ENCODE results near the gene BTBD6. TPM values are rescaled to one million over a fixed set of nuclear protein-coding genes. Genes with fewer than 3 reads are reported as not detected.

Gene BTBD6
- total and polyA plus RNA-seq, 2 of the 8 experiments (the other 6 are each of a cell fraction or from before 2014, with no cell fraction given) = 10.1 to 10.2 TPM

DNA sequence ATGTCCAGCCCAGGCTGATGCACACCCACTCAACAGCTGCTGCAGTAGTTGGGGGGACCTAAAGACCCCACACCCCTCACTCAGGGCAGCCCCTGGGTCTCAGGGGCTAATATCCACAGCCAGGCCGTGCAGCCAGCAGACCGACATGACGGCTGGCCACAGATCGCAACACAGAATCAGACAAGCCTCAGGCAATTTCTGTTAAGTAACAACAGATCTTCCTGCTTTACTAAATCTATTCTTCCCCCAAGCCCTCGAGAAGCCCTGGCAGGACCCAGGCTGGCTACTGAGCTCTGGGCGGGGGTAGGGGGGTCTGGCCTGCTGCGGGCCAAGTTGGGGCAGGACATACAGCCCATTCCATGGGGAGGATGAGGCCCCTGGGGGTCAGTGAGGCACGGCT, 39.2 kb upstream of the BTBD6 start:
- H4K5ac ChIP-seq (ENCODE audit: insufficient read length, low read depth, low read length) = no peak overlapping the region
- H3K27me3 ChIP-seq (replicated peaks in 1 of 4; ENCODE audit: control insufficient read depth in 3 of 4, extremely low read depth in 1 of 4, insufficient read depth in 3 of 4, low read length in 3 of 4) = no peaks in the 10 kb centered on the region
- DNase-seq (ENCODE audit: low read depth in 1 of 2, low spot score in 2 of 2) (no peak), FAIRE-seq (no peak)
- no peaks in the 10 kb centered on the region for H3K36me3 ChIP-seq (ENCODE audit: control insufficient read depth in 2 of 4, insufficient read depth in 4 of 4, low read length in 3 of 4)
- no peak overlapping the region for H3K23ac ChIP-seq (ENCODE audit: insufficient read length)
- H3K4me3 ChIP-seq (ENCODE audit: extremely low read depth in 1 of 4, insufficient read depth in 2 of 4, low read depth in 3 of 4, low read length in 4 of 4) = no peak overlapping the region
- no peak overlapping the region for H3K56ac ChIP-seq (replicated peaks; ENCODE audit: insufficient read length, low read depth, low read length)
- H2BK12ac ChIP-seq (ENCODE audit: low read depth, low read length) = no peak overlapping the region
- no peak overlapping the region for H3K18ac ChIP-seq (ENCODE audit: extremely low read depth, low read length)
- no peaks in the 10 kb centered on the region for H3K23me2 ChIP-seq (ENCODE audit: low read depth, low read length)
- no peak overlapping the region for H3K4me2 ChIP-seq (ENCODE audit: insufficient read depth in 1 of 2, low read depth in 2 of 2, low read length in 2 of 2)
- no peak overlapping the region for H2BK5ac ChIP-seq (ENCODE audit: low read depth, low read length)
- no peak overlapping the region for H4K8ac ChIP-seq (ENCODE audit: extremely low read depth, insufficient read depth, low read length)
- ChIA-PET POLR2A (ENCODE audit: partially characterized antibody) (no interaction called here), CTCF (ENCODE audit: partially characterized antibody) (interaction anchor here (0.7 to 1.4 kb wide), 3 partner anchors 13 to 180 kb away, joined by 3 read pairs; no protein-coding TSS in a partner anchor)
- no peak overlapping the region for H2AK5ac ChIP-seq (ENCODE audit: low read depth, low read length)
- H2AFZ ChIP-seq (ENCODE audit: low read length) = no peak overlapping the region
- peaks cover 3 to 8% of the 10 kb centered on the region in 2 experiments for H4K20me1 ChIP-seq (replicated peaks in 1 of 2; ENCODE audit: control insufficient read depth in 1 of 2, insufficient read depth in 2 of 2, low read length in 2 of 2)
- H3K14ac ChIP-seq (ENCODE audit: insufficient read length) = no peak overlapping the region
- no peaks in the 10 kb centered on the region for H3K4me1 ChIP-seq (replicated peaks in 1 of 4; ENCODE audit: control insufficient read depth in 3 of 4, insufficient read depth in 4 of 4, low read length in 3 of 4)
- no peak overlapping the region for H2BK20ac ChIP-seq (ENCODE audit: low read length)
- H2BK120ac ChIP-seq (replicated peaks; ENCODE audit: low read depth, low read length) = no peak overlapping the region
- H3K79me2 ChIP-seq (ENCODE audit: control insufficient read depth in 1 of 2, insufficient read depth in 2 of 2, low read length in 2 of 2) = no peaks in the 10 kb centered on the region
- no peak overlapping the region for H3K4ac ChIP-seq (replicated peaks; ENCODE audit: insufficient read length, low read depth, low read length)
- H4K91ac ChIP-seq (replicated peaks; ENCODE audit: insufficient read length, low read length) = no peak overlapping the region
- no peak overlapping the region for H3K9ac ChIP-seq (replicated peaks in 1 of 4; ENCODE audit: extremely low read depth in 1 of 4, low read depth in 3 of 4, low read length in 3 of 4)
- TF ChIP-seq TBP (IDR thresholded peaks at IDR 0.05; ENCODE audit: low read depth, low read length) (no peak), CBX5 (IDR thresholded peaks at IDR 0.05; ENCODE audit: low read depth, low read length) (no peak)
- no peaks in the 10 kb centered on the region for H3K9me3 ChIP-seq (ENCODE audit: insufficient read depth in 2 of 2, low read depth in 1 of 2, low read length in 1 of 2)
- WGBS, 2 experiments (ENCODE audit: extremely low coverage in 1 of 2, insufficient coverage in 1 of 2, insufficient read length in 1 of 2, insufficient replicate concordance in 2 of 2, low coverage in 1 of 2, low lambda C conversion rate in 2 of 2, missing lambda C conversion rate in 1 of 2) = 93% methylated on average over 8 of the region's 8 CpGs; no CpG with 5 or more reads in 1 of the 2 experiments
- no peaks in the 10 kb centered on the region for H3K79me1 ChIP-seq (ENCODE audit: low read depth, low read length)
- H3K27ac ChIP-seq (ENCODE audit: low read depth, low read length) = no peak overlapping the region
- H2BK15ac ChIP-seq (ENCODE audit: low read length) = no peak overlapping the region

All from H1 (cell line).